Measurements from ENCODE around the gene WWOX. TPM values are rescaled to one million over a fixed set of nuclear protein-coding genes. Genes with fewer than 3 reads are reported as not detected.

WWOX gene
- total and polyA plus RNA-seq, 2 of the 4 experiments (the other 2 are of a cell fraction) = 2.7 to 5.4 TPM

DNA sequence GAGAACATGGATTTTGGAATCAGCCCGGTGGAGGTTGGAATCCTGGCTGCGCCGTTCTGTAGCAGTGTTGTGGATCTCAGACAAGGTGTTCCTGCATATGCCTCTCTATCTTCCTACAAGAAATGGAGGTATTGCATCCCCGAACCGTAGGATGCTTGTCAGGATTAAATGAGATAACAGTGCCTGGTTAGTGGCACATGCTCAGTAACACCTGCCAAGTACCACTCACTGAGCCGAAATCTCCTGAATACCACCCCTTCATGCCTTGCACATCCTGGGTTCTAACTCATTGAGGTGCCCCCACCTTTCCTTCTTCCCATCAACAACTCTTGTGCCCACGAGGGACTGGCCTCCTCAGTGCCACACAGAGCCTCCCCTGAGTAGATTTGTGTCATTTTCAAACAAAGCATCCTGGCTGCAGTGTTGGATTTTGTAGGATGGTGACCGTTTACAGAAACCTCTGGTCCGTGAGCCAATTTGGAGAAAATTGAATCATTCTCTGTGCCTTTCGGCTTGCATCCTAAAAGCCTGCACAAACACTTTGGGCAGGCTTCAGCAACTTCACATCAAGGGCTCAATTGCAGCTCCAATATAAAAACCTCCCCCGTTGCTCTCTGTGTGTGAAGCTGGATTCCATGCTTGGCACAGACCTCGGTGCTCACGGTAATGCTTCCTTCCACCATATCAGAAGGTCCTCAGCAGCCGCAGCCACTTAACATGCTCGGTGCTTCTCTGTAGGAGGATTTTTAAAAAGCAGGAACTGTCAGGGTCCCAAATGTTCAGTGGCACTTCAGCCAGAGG, 84.2 kb downstream of the WWOX start:
- H2AK5ac ChIP-seq (ENCODE audit: low read depth, low read length) = peak overlapping the region; percentile 14; the same call in 1 of the 2 replicates
- H2BK15ac ChIP-seq (ENCODE audit: low read depth, low read length) = no peak overlapping the region
- no TSS peak for BruUV-seq (replicated peaks)
- peak overlapping the region; percentile 32; the same call in 1 of the 2 replicates for H3K9ac ChIP-seq (ENCODE audit: low read depth, low read length)
- no peak overlapping the region; the same call in 1 of the 2 replicates for H4K5ac ChIP-seq (ENCODE audit: low read depth, low read length)
- ChIA-PET CTCF (no interaction called here), POLR2A (ENCODE audit: unreplicated experiment) (no interaction called here)
- H3K18ac ChIP-seq (ENCODE audit: low read depth, low read length) = peak overlapping the region; percentile 68; the same call in 1 of the 2 replicates
- H3K9me1 ChIP-seq (ENCODE audit: insufficient read depth, low read length) = peaks cover 5% of the 10 kb centered on the region; the same call in 1 of the 2 replicates
- 0 out of 2 replicates have a peak overlapping the region, but pooled peaks have one; percentile 25 for H3K23ac ChIP-seq (ENCODE audit: low read depth, low read length)
- H2AK9ac ChIP-seq (replicated peaks; ENCODE audit: low read depth, low read length, poor library complexity) = no peak overlapping the region
- 100% methylated on average over 2 of the region's 15 CpGs; no CpG with 5 or more reads in 1 of the 2 experiments for WGBS, 2 experiments (ENCODE audit: extremely low coverage in 2 of 2, insufficient read length in 1 of 2)
- peaks cover 3% of the 10 kb centered on the region; the same call in 1 of the 2 replicates for H3K27me3 ChIP-seq (ENCODE audit: control insufficient read depth, insufficient read depth, low read length)
- no peaks in the 10 kb centered on the region for H3K79me1 ChIP-seq (ENCODE audit: low read depth in 1 of 2, low read length in 2 of 2)
- no peak for DNase-seq
- H2BK5ac ChIP-seq (ENCODE audit: low read depth, low read length, poor library complexity, severe bottlenecking) = no peak overlapping the region
- peak overlapping the region; percentile 75 for H3K4me2 ChIP-seq (ENCODE audit: low read depth, low read length)
- peak; percentile 36 for ATAC-seq (ENCODE audit: low read depth)
- intact Hi-C loops (cut with micrococcal nuclease) = no loop called here
- H3K4me3 ChIP-seq (ENCODE audit: insufficient read depth, low read depth, low read length) = no peak overlapping the region
- H3K9me3 ChIP-seq (ENCODE audit: control insufficient read depth, insufficient read depth, low read length) = no peaks in the 10 kb centered on the region
- no peaks in the 10 kb centered on the region for H4K20me1 ChIP-seq (ENCODE audit: insufficient read depth, low read length)
- in situ Hi-C loops (cut with MboI; ENCODE audit: low sequenced_read_pairs) = no loop called here
- no peaks in the 10 kb centered on the region for H3K36me3 ChIP-seq (ENCODE audit: control insufficient read depth, insufficient read depth, low read length)
- peak overlapping the region; percentile 69; the same call in 1 of the 2 replicates for H3K27ac ChIP-seq (ENCODE audit: insufficient read depth, low read length)
- no peak overlapping the region for H2AFZ ChIP-seq (replicated peaks; ENCODE audit: low read length, poor library complexity)
- H3K4ac ChIP-seq (ENCODE audit: low read depth, low read length) = peak overlapping the region; percentile 38
- peaks cover 8% of the 10 kb centered on the region; the same call in 1 of the 2 replicates for H3K4me1 ChIP-seq (ENCODE audit: control insufficient read depth, insufficient read depth, low read length)
- peak overlapping the region; percentile 73 for H2BK120ac ChIP-seq (ENCODE audit: low read depth, low read length)
- H4K91ac ChIP-seq (ENCODE audit: insufficient read depth, low read depth, low read length) = no peak overlapping the region
- no peak overlapping the region for H3K14ac ChIP-seq (replicated peaks; ENCODE audit: low read depth, low read length)
- H2BK20ac ChIP-seq (ENCODE audit: low read depth, low read length) = peak overlapping the region; percentile 80
- H4K8ac ChIP-seq (ENCODE audit: low read depth in 2 of 2, low read length in 2 of 2) = peak overlapping the region in 1 of 2 experiments; percentile 34; a peak in 1 of 4 replicates
- dilution Hi-C loops (cut with HindIII; ENCODE audit: low sequenced_read_pairs, unreplicated experiment) = no loop called here
- TF ChIP-seq SMC3 (IDR thresholded peaks at IDR 0.05; ENCODE audit: low read depth, low read length) (no peak), MAZ (IDR thresholded peaks at IDR 0.05; ENCODE audit: borderline replicate concordance, low read depth, low read length) (no peak)
- H3K56ac ChIP-seq (ENCODE audit: extremely low read depth, insufficient read depth, low read length) = no peak overlapping the region
